CD4-positive, CD25-positive, alpha-beta regulatory T cell (primary cell): ENCODE data around the gene MAP3K14. TPM values are rescaled to one million over a fixed set of nuclear protein-coding genes. Genes with fewer than 3 reads are reported as not detected.
"Not testable (repeated sequence)": the region's sequence is repeated elsewhere in the genome, so short reads cannot be mapped to it uniquely, and the experiment has no call there.

ENCODE experiments used
- ATAC-seq, 2 donors: fragments of 150-1000 bp; cut with Tn5 transposase; one replicate each; pipeline ENCODE4 v1.10.0; 2021; ENCODE audit warnings: low read depth in 2 of 2, moderate number of reproducible peaks in 2 of 2, moderate library complexity in 1 of 2
- DNase-seq, 3 donors: peaks; one replicate each; pipeline versions ENCODE4 v3.0.0 to v3.0.0-alpha.2; 2012 to 2022; ENCODE audit warnings: mixed read lengths in 1 of 3
- H3K27ac ChIP-seq: one replicate; pipeline ENCODE4 v1.7.0; 2013; ENCODE audit warnings: mild to moderate bottlenecking, low read length; ENCODE audit not compliant: insufficient read depth, poor library complexity, severe bottlenecking
- H3K27me3 ChIP-seq: one replicate; pipeline ENCODE4 v1.7.0; 2013; ENCODE audit warnings: low read length; ENCODE audit not compliant: control insufficient read depth, insufficient read depth
- H3K36me3 ChIP-seq: one replicate; pipeline ENCODE4 v1.7.0; 2013; ENCODE audit warnings: mild to moderate bottlenecking, low read length, moderate library complexity; ENCODE audit not compliant: control insufficient read depth, insufficient read depth
- H3K4me1 ChIP-seq: 2 replicates; pipeline ENCODE4 v1.7.0; 2013; ENCODE audit warnings: mild to moderate bottlenecking, low read length; ENCODE audit not compliant: insufficient read depth, control insufficient read depth, poor library complexity, severe bottlenecking
- H3K4me3 ChIP-seq: one replicate; pipeline ENCODE4 v1.7.0; 2013; ENCODE audit warnings: low read depth, mild to moderate bottlenecking, low read length, moderate library complexity
- H3K9me3 ChIP-seq, 2 experiments: 1 replicate in 1 of 2; 2 replicates in 1 of 2; pipeline ENCODE4 v1.7.0; 2013; ENCODE audit warnings: low read length in 2 of 2, mild to moderate bottlenecking in 1 of 2, moderate library complexity in 1 of 2; ENCODE audit not compliant: control insufficient read depth in 2 of 2
- H3K27ac Mint-ChIP-seq, 3 donors: one replicate each; pipeline ENCODE4 v1.8.0; 2020 to 2022; ENCODE audit warnings: mild to moderate bottlenecking in 3 of 3, mixed read lengths in 3 of 3, moderate library complexity in 2 of 3
- H3K27me3 Mint-ChIP-seq: one replicate; pipeline ENCODE4 v1.8.0; 2022; ENCODE audit warnings: mild to moderate bottlenecking, mixed read lengths
- H3K36me3 Mint-ChIP-seq: one replicate; pipeline ENCODE4 v1.8.0; 2020; ENCODE audit warnings: mixed read lengths
- H3K4me1 Mint-ChIP-seq, 4 donors: one replicate each; pipeline ENCODE4 v1.8.0; 2020 to 2022; ENCODE audit warnings: mixed read lengths in 4 of 4, mild to moderate bottlenecking in 1 of 4
- H3K4me3 Mint-ChIP-seq, 4 donors: one replicate each; pipeline ENCODE4 v1.8.0; 2020 to 2022; ENCODE audit warnings: mild to moderate bottlenecking in 4 of 4, mixed read lengths in 4 of 4, moderate library complexity in 3 of 4
- H3K9me3 Mint-ChIP-seq, 7 donors: one replicate each; pipeline ENCODE4 v1.8.0; 2020 to 2022; ENCODE audit warnings: mixed read lengths in 7 of 7, mild to moderate bottlenecking in 3 of 7, moderate library complexity in 2 of 7
- polyA plus RNA-seq, 4 donors: library from polyadenylated mRNA; unstranded; fragments of 300-500 nt; fragmentation: Illumina TruSeq; gene quantifications; one replicate each; pipeline ENCODE4 v1.2.3, GENCODE V29; 2021
- total RNA-seq: library from RNA; stranded (reverse); gene quantifications from one replicate; pipeline ENCODE4 v1.2.3, GENCODE V29; 2022

Gene MAP3K14
- total and polyA plus RNA-seq, 5 donors from 2014 or later = 5.9 to 61.3 (median 7.2) TPM

- Histone ChIP-seq H3K4me1 (peaks cover 31% of the 10 kb centered on the region), H3K27me3 (no peaks in the 10 kb centered on the region), H3K27ac (no peak overlapping the region), H3K4me3 (no peak overlapping the region), H3K9me3 (no peaks in the 10 kb centered on the region), H3K36me3 (peaks cover 22% of the 10 kb centered on the region)
- Mint-ChIP-seq H3K9me3 (no peaks in the 10 kb centered on the region), H3K27ac (peak overlapping the region; percentile 15 to 81 (median 52)), H3K36me3 (no peaks in the 10 kb centered on the region), H3K4me1 (peaks cover 0 to 50% (median 28%) of the 10 kb centered on the region in 4 donors), H3K4me3 (peak overlapping the region; percentile 9 to 58 (median 43)), H3K27me3 (no peaks in the 10 kb centered on the region)
- ATAC-seq = no peak
- no peak for DNase-seq
Measured at GRCh38 chr17:45260204-45260783, 56.5 kb downstream of the MAP3K14 start.

GRCh38 chr17:45258981-45259380, 57.8 kb downstream of the MAP3K14 start:
- H3K27me3 ChIP-seq = no peaks in the 10 kb centered on the region
- H3K27ac ChIP-seq = no peak overlapping the region
- H3K36me3 Mint-ChIP-seq = no peaks in the 10 kb centered on the region
- no peak overlapping the region for H3K4me3 ChIP-seq
- no peak for DNase-seq
- H3K27me3 Mint-ChIP-seq = no peaks in the 10 kb centered on the region
- peaks cover 0 to 58% (median 31%) of the 10 kb centered on the region in 4 donors for H3K4me1 Mint-ChIP-seq
- H3K36me3 ChIP-seq = peaks cover 9% of the 10 kb centered on the region
- peaks cover 31% of the 10 kb centered on the region for H3K4me1 ChIP-seq
- no peak overlapping the region for H3K27ac Mint-ChIP-seq
- no peaks in the 10 kb centered on the region for H3K9me3 ChIP-seq
- H3K4me3 Mint-ChIP-seq = peak overlapping the region in 2 of 4 donors; percentile 33 to 89
- ATAC-seq = no peak
- H3K9me3 Mint-ChIP-seq = no peaks in the 10 kb centered on the region

- H3K36me3 ChIP-seq = no peaks in the 10 kb centered on the region
- DNase-seq (no peak), ATAC-seq (no peak)
- H3K27me3 ChIP-seq = no peaks in the 10 kb centered on the region
- Mint-ChIP-seq H3K36me3 (no peaks in the 10 kb centered on the region), H3K4me3 (no peak overlapping the region), H3K27me3 (no peaks in the 10 kb centered on the region), H3K27ac (peak overlapping the region; percentile 42 to 84 (median 78)), H3K9me3 (no peaks in the 10 kb centered on the region), H3K4me1 (peaks cover 0 to 63% (median 37%) of the 10 kb centered on the region in 4 donors)
- no peak overlapping the region for H3K27ac ChIP-seq
- H3K9me3 ChIP-seq = no peaks in the 10 kb centered on the region
- H3K4me3 ChIP-seq = no peak overlapping the region
- peaks cover 30% of the 10 kb centered on the region for H3K4me1 ChIP-seq
Measured at GRCh38 chr17:45257115-45257514, 59.7 kb downstream of the MAP3K14 start.

- Histone ChIP-seq H3K4me1 (peaks cover 23% of the 10 kb centered on the region), H3K9me3 (no peaks in the 10 kb centered on the region), H3K4me3 (no peak overlapping the region), H3K27ac (no peak overlapping the region), H3K27me3 (no peaks in the 10 kb centered on the region), H3K36me3 (no peaks in the 10 kb centered on the region)
- ATAC-seq (no peak), DNase-seq (no peak)
- Mint-ChIP-seq H3K27me3 (no peaks in the 10 kb centered on the region), H3K4me1 (peaks cover 0 to 63% (median 41%) of the 10 kb centered on the region in 4 donors), H3K4me3 (peak overlapping the region in 1 of 4 donors; percentile 44), H3K36me3 (no peaks in the 10 kb centered on the region), H3K9me3 (no peaks in the 10 kb centered on the region), H3K27ac (peak overlapping the region; percentile 38 to 74 (median 39))
Measured at GRCh38 chr17:45256114-45256966, 60.5 kb downstream of the MAP3K14 start.

- peak overlapping the region in 1 of 3 donors; percentile 86 for H3K27ac Mint-ChIP-seq
- Histone ChIP-seq H3K9me3 (no peaks in the 10 kb centered on the region), H3K27me3 (no peaks in the 10 kb centered on the region), H3K27ac (no peak overlapping the region), H3K4me3 (no peak overlapping the region), H3K36me3 (peaks cover 7% of the 10 kb centered on the region), H3K4me1 (peaks cover 29% of the 10 kb centered on the region)
- no peaks in the 10 kb centered on the region for H3K36me3 Mint-ChIP-seq
- no peaks in the 10 kb centered on the region for H3K9me3 Mint-ChIP-seq
- DNase-seq (no peak), ATAC-seq (no peak)
- no peaks in the 10 kb centered on the region for H3K27me3 Mint-ChIP-seq
- H3K4me3 Mint-ChIP-seq = peak overlapping the region in 1 of 4 donors; percentile 64
- peaks cover 0 to 62% (median 35%) of the 10 kb centered on the region in 4 donors for H3K4me1 Mint-ChIP-seq
Measured at GRCh38 chr17:45255358-45255757, 61.5 kb downstream of the MAP3K14 start.

- DNase-seq = no peak
- peaks cover 6% of the 10 kb centered on the region for H3K36me3 Mint-ChIP-seq
- no peaks in the 10 kb centered on the region for H3K27me3 Mint-ChIP-seq
- peak overlapping the region; percentile 83 to 91 (median 89) for H3K27ac Mint-ChIP-seq
- H3K4me3 ChIP-seq = no peak overlapping the region
- peaks cover 10% of the 10 kb centered on the region for H3K36me3 ChIP-seq
- H3K4me3 Mint-ChIP-seq = no peak overlapping the region
- no peaks in the 10 kb centered on the region for H3K27me3 ChIP-seq
- peaks cover 0 to 70% (median 36%) of the 10 kb centered on the region in 4 donors for H3K4me1 Mint-ChIP-seq
- no peak for ATAC-seq
- H3K4me1 ChIP-seq = peaks cover 44% of the 10 kb centered on the region
- no peak overlapping the region for H3K27ac ChIP-seq
- H3K9me3 Mint-ChIP-seq = no peaks in the 10 kb centered on the region
- no peaks in the 10 kb centered on the region for H3K9me3 ChIP-seq
Measured at GRCh38 chr17:45253879-45254278, 62.9 kb downstream of the MAP3K14 start.

GRCh38 chr17:45253237-45253636, 63.6 kb downstream of the MAP3K14 start:
- peaks cover 10% of the 10 kb centered on the region for H3K36me3 ChIP-seq
- not testable (repeated sequence) for ATAC-seq, H3K27me3 ChIP-seq, DNase-seq, H3K9me3 ChIP-seq, H3K9me3 Mint-ChIP-seq, H3K27me3 Mint-ChIP-seq, H3K36me3 Mint-ChIP-seq, H3K4me3 ChIP-seq
- H3K4me1 Mint-ChIP-seq = peaks cover 0 to 74% (median 38%) of the 10 kb centered on the region in 4 donors
- peak overlapping the region in 2 of 4 donors; percentile 14 to 72 for H3K4me3 Mint-ChIP-seq
- H3K4me1 ChIP-seq = peaks cover 50% of the 10 kb centered on the region
- H3K27ac ChIP-seq = peak overlapping the region; percentile 5
- peak overlapping the region; percentile 3 to 91 (median 83) for H3K27ac Mint-ChIP-seq
